Neural cell (in vitro differentiated cells): ENCODE results near the gene ZNF831.

Source experiments
- CTCF ChIP-seq: fragments of 450-650 bp; IDR thresholded peaks from 2 replicates; pipeline ENCODE4 v1.5.1; 2014; ENCODE audit warnings: antibody characterized with exemption, mild to moderate bottlenecking, moderate library complexity; ENCODE audit not compliant: poor library complexity, severe bottlenecking
- EP300 ChIP-seq: fragments of 450-650 bp; conservative IDR thresholded peaks from 2 replicates; pipeline ENCODE4 v1.6.1; 2014; ENCODE audit warnings: antibody characterized with exemption, mild to moderate bottlenecking, moderate library complexity; ENCODE audit not compliant: poor library complexity, severe bottlenecking
- EZH2 ChIP-seq: fragments of 200-600, 300-800 bp; shearing (Covaris generic), sonication (generic); IDR thresholded peaks from 2 replicates; pipeline ENCODE4 v1.6.1; 2014; ENCODE audit warnings: antibody characterized with exemption, low read length, borderline replicate concordance, mild to moderate bottlenecking; ENCODE audit not compliant: insufficient read depth, poor library complexity, severe bottlenecking
- POLR2AphosphoS5 ChIP-seq: IDR thresholded peaks from 2 replicates; pipeline ENCODE4 v1.6.1; 2012
- RAD21 ChIP-seq: fragments of 450-650 bp; conservative IDR thresholded peaks from 2 replicates; pipeline ENCODE4 v1.6.1; 2014; ENCODE audit warnings: antibody characterized with exemption, mild to moderate bottlenecking, moderate library complexity
- REST ChIP-seq: IDR thresholded peaks from 2 replicates; pipeline ENCODE4 v1.6.1; 2012; ENCODE audit warnings: borderline replicate concordance
- TAF1 ChIP-seq: IDR thresholded peaks from 2 replicates; pipeline ENCODE4 v1.6.1; 2012; ENCODE audit warnings: low read depth

- no peak for TF ChIP-seq EP300
- no peak for TF ChIP-seq CTCF
- TF ChIP-seq REST = no peak
- no peak for TF ChIP-seq POLR2AphosphoS5
- TF ChIP-seq RAD21 = no peak
- TF ChIP-seq TAF1 = no peak
- no peak for TF ChIP-seq EZH2
Measured at GRCh38 chr20:59145924-59146779, 17.5 kb upstream of the ZNF831 start.
